GM12878 (cell line): ENCODE measurements around the gene PI4KB. TPM values are rescaled to one million over a fixed set of nuclear protein-coding genes. Genes with fewer than 3 reads are reported as not detected.

Source experiments
- BMI1 ChIP-seq: fragments of 450-650 bp; IDR thresholded peaks from 2 replicates; pipeline ENCODE4 v1.6.1; 2016; ENCODE audit warnings: mild to moderate bottlenecking, moderate library complexity, borderline replicate concordance
- BRCA1 ChIP-seq: IDR thresholded peaks from 2 replicates; pipeline ENCODE4 v1.6.1; 2011; ENCODE audit warnings: low read depth, low read length, improper control_type of control experiment
- CHD1 ChIP-seq: IDR thresholded peaks from 2 replicates; pipeline ENCODE4 v1.6.1; 2012; ENCODE audit warnings: low read depth, low read length, improper control_type of control experiment
- CHD4 ChIP-seq: fragments of 200-600 bp; sonication (generic); IDR thresholded peaks from 2 replicates; pipeline ENCODE4 v1.6.1; 2016; ENCODE audit warnings: mild to moderate bottlenecking
- CTCF ChIP-seq, 3 experiments: IDR thresholded peaks in 2 of 3; conservative IDR thresholded peaks in 1 of 3; 2 replicates each; pipeline ENCODE4 v1.5.1; 2011; ENCODE audit warnings: low read depth in 3 of 3, low read length in 3 of 3, mild to moderate bottlenecking in 3 of 3, control low read depth in 2 of 3, moderate library complexity in 2 of 3, inconsistent platforms in 1 of 3, mixed read lengths in 1 of 3; ENCODE audit not compliant: control insufficient read depth in 2 of 3, insufficient read depth in 1 of 3; ENCODE audit errors: extremely low read depth in 1 of 3
- CUX1 ChIP-seq: IDR thresholded peaks from 2 replicates; pipeline ENCODE4 v1.6.1; 2012; ENCODE audit warnings: improper control_type of control experiment, low read depth, low read length; ENCODE audit not compliant: insufficient replicate concordance
- ESRRA ChIP-seq: IDR thresholded peaks from 2 replicates; pipeline ENCODE4 v1.6.1; 2012; ENCODE audit warnings: mild to moderate bottlenecking, low read length, improper control_type of control experiment
- GABPA ChIP-seq: IDR thresholded peaks from 2 replicates; pipeline ENCODE4 v1.6.1; 2014; ENCODE audit warnings: antibody characterized with exemption, low read depth, mild to moderate bottlenecking, inconsistent platforms
- HDAC2 ChIP-seq: fragments of 200-600 bp; sonication (generic); IDR thresholded peaks from 2 replicates; pipeline ENCODE4 v1.6.1; 2017
- IKZF2 ChIP-seq, 2 experiments: fragments of 450-650 bp; IDR thresholded peaks; 2 replicates each; pipeline ENCODE4 v1.6.1; 2017; ENCODE audit warnings: mild to moderate bottlenecking in 2 of 2, moderate library complexity in 2 of 2
- IRF3 ChIP-seq: fragments of 450-650 bp; IDR thresholded peaks from 2 replicates; pipeline ENCODE4 v1.6.1; 2014; ENCODE audit warnings: mild to moderate bottlenecking
- IRF5 ChIP-seq: fragments of 450-650 bp; IDR thresholded peaks from 2 replicates; pipeline ENCODE4 v1.6.1; 2017; ENCODE audit warnings: borderline replicate concordance
- KAT2A ChIP-seq: conservative IDR thresholded peaks from 2 replicates; pipeline ENCODE4 v1.6.1; 2011; ENCODE audit warnings: low read depth, low read length; ENCODE audit not compliant: control insufficient read depth
- KDM1A ChIP-seq: fragments of 200-600 bp; sonication (generic); IDR thresholded peaks from 2 replicates; pipeline ENCODE4 v1.6.1; 2016; ENCODE audit warnings: borderline replicate concordance
- MEF2A ChIP-seq: IDR thresholded peaks from 2 replicates; pipeline ENCODE4 v1.6.1; 2011; ENCODE audit warnings: low read depth, mild to moderate bottlenecking, low read length, moderate library complexity; ENCODE audit not compliant: insufficient read depth
- MYB ChIP-seq: fragments of 150-350 bp; IDR thresholded peaks from 2 replicates; pipeline ENCODE4 v1.6.1; 2014; ENCODE audit warnings: mild to moderate bottlenecking, low read depth, low read length, borderline replicate concordance
- NBN ChIP-seq: fragments of 450-650 bp; IDR thresholded peaks from 2 replicates; pipeline ENCODE4 v1.6.1; 2016
- NFXL1 ChIP-seq: fragments of 450-650 bp; IDR thresholded peaks from 2 replicates; pipeline ENCODE4 v1.6.1; 2017; ENCODE audit warnings: antibody characterized with exemption, mild to moderate bottlenecking, borderline replicate concordance
- NRF1 ChIP-seq: conservative IDR thresholded peaks from 2 replicates; pipeline ENCODE4 v1.6.1; 2011; ENCODE audit warnings: mild to moderate bottlenecking, low read depth, low read length, improper control_type of control experiment
- PAX5 ChIP-seq: IDR thresholded peaks from 2 replicates; pipeline ENCODE4 v1.6.1; 2011; ENCODE audit warnings: low read depth, low read length, borderline replicate concordance
- RFX5 ChIP-seq: IDR thresholded peaks from 2 replicates; pipeline ENCODE4 v1.6.1; 2011; ENCODE audit warnings: low read depth, low read length, improper control_type of control experiment
- ZNF274 ChIP-seq: IDR thresholded peaks from one replicate; pipeline ENCODE4 v1.8.0; 2011; ENCODE audit not compliant: insufficient read length, insufficient read depth
- polyA plus RNA-seq, 11 experiments: library from polyadenylated mRNA; depleted of rRNA in 4 of 11; unstranded in 6 of 11; stranded (reverse) in 5 of 11; fragments of >200 nt; fragmentation: Nextera tagmentation in 4 of 11; fragmentation: Illumina TruSeq in 1 of 11; extraction: Ambion mirVana in 4 of 11; extraction: Trizol in 1 of 11; gene quantifications; 1 replicate in 1 of 11; 2 replicates in 10 of 11; pipeline versions ENCODE4 v1.2.1 to v1.2.3, GENCODE V29; 2011 to 2016; ENCODE audit warnings: inconsistent platforms in 2 of 11, missing spikeins in 2 of 11, low read depth in 1 of 11
- total RNA-seq, 4 experiments: library from RNA; depleted of rRNA in 3 of 4; stranded (reverse); fragments of >200 nt in 3 of 4; fragmentation: Illumina TruSeq in 1 of 4; extraction: Trizol in 1 of 4; gene quantifications; 2 replicates each; pipeline versions ENCODE4 v1.2.1 to v1.2.3, GENCODE V29; 2013 to 2021

The PI4KB gene
- total and polyA plus RNA-seq, 10 of the 15 experiments (the other 5 are each of a cell fraction or from before 2014, with no cell fraction given) = 3.3 to 88.3 (median 51.7) TPM

GRCh38 chr1:151281225-151281968 lies 45.8 kb downstream of the PI4KB start (continued):
- TF ChIP-seq CTCF (IDR thresholded peaks at IDR 0.05 in 2 of 3, conservative IDR thresholded peaks at IDR 0.05 in 1 of 3; ENCODE audit: control insufficient read depth in 2 of 3, extremely low read depth in 1 of 3, insufficient read depth in 1 of 3, low read depth in 3 of 3, low read length in 3 of 3) (no peak; a peak in 1 of 6 replicates), PAX5 (0 out of 2 replicates have a peak, but pooled peaks have one; percentile 50), KAT2A (no peak), IRF5 (no peak), ESRRA (peak; percentile 72; the same call in 1 of the 2 replicates), RFX5 (no peak), MEF2A (0 out of 2 replicates have a peak, but pooled peaks have one; percentile 33), NBN (peak; percentile 97), CHD1 (peak; percentile 76; the same call in 1 of the 2 replicates), GABPA (peak; percentile 76; the same call in 1 of the 2 replicates), BMI1 (no peak; the same call in 1 of the 2 replicates), CHD4 (no peak), NRF1 (no peak), CUX1 (no peak), KDM1A (no peak), BRCA1 (no peak; the same call in 1 of the 2 replicates), IRF3 (no peak), IKZF2 (IDR thresholded peaks at IDR 0.05) (peak; percentile 94 to 96), ZNF274 (no peak), NFXL1 (no peak), HDAC2 (no peak), MYB (no peak)
